ENCODE results near the gene ZFC3H1.

ZFC3H1 gene

DNA sequence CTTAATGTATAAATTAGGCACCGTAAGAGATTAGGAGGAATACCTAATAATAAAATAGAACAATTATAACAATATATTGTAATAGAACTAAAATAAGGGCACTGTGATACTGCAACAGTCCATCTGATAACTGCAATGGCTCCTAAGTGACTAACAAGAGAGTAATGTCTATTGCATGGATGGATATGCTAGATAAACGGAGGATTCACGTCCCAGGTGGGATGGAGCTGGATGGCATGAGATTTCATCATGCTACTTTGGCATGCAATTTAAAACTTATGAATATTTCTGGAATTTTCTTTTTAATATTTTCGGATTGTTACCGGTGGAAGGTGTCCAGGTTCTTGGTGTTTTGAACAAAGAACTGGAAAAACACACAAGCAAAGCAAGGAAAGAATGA is 20.0 kb upstream of the ZFC3H1 start:
- DNase-seq, result no peak

GRCh38 chr12:71682466-71682865 is 18.8 kb upstream of the ZFC3H1 start:
- no peak for DNase-seq

DNA sequence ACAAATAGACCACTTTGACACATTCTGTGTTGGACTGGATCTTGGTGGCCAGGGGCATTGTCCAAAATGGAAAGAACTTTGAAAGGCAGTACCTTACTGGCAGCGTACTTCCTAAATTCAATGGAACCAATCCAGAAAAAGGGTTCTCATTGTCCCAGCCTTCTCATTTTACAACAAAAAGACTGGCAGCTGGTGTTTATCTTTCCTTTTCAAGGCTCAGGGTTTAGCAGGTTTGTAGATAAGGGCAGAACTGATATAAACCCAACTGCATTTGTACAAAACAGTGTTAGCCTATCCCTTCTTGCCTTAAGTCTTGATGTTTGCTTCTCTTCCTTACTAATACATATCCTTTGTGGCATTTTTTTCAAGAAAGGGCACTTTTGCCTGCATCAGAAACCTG is 8.2 kb upstream of the ZFC3H1 start:
- DNase-seq, result no peak

DNA sequence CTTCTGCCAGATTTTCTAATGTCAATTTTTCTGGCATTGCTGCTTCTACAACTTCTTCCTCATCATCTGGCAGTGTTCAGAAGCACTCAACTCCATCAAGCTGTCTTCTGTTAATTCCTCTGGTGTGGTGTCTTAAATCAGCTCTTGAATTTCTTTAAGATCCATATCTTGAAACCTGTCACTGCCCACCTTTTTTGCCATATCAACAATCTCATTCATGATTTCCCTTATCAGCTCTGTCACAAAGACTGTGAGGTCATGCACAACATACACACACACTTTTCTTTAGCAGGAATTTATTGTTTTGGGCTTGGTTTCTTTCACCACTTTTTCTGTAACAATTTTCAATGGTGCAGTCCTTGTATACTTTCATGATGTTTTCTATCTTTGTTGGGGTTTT is 7.7 kb upstream of the ZFC3H1 start:
- DNase-seq, result no peak

GRCh38 chr12:71666259-71666658 is 2.6 kb upstream of the ZFC3H1 start:
- no peak for DNase-seq

DNA sequence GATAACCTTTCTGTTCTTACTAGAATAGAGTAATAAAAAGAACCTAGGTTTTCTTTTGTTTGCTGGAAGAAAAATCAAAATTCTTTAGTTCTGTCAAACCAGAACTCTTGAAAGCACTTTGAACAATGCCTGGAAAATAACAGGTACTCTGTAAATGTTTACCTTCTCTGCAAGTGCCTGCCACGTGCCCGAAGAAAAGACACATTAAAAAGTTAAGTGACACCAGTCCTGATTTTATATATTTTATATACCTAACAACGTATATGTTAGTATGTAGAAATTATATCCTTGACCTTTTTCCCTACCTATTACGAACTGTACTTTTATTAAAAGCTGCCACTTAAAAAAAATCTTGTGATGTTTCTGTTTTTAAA is 1.4 kb upstream of the ZFC3H1 start:
- no peak for DNase-seq

- DNase-seq, result no peak
Observed at GRCh38 chr12:71664411-71665089, 902 bp upstream of the ZFC3H1 start.

DNA sequence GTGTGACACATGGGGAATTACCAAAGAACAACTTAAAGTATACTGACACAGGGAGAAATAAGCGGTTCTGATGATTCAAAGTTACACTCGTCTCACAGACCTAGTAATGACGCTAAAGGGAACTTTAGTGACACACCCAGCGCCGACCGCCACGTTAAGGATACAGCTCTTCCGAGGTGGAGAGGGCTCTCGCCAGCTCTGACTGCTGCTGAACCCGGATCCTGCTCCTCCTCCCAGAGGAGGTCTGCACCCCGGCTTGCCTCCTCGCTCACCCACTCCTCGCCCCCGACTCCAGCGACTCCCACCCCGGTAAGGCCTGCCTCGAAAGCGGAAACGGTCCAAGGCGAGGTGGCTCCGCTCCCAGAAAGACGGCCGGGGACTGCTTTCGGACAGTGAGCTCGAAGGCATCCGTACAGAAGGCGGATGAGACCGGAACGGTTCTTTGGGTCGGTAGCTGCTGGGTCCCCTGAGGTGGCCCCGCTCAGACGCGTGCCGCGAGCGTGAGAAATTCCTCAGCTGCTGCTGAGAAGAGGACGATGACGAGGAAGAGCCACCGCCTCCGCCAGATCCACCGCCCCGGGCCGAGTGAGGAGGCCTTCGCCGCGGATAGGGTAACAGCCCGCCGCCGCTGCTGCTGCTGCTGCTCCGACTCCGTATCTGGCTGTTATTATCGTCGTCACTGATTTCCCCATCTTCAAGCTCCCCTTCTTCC is 643 bp downstream of the ZFC3H1 start:
- peak; percentile 57 for DNase-seq

GRCh38 chr12:71661977-71662530 is 1.6 kb downstream of the ZFC3H1 start:
- peak; percentile 42 for DNase-seq

- no peak for DNase-seq
Observed at GRCh38 chr12:71656740-71657139, 6.9 kb downstream of the ZFC3H1 start.

- no peak for DNase-seq
Observed at GRCh38 chr12:71655907-71656306, 7.7 kb downstream of the ZFC3H1 start.

GRCh38 chr12:71655495-71655894 is 8.2 kb downstream of the ZFC3H1 start:
- no peak for DNase-seq

- no peak for DNase-seq
Observed at GRCh38 chr12:71654200-71654599, 9.4 kb downstream of the ZFC3H1 start.

- DNase-seq, result no peak
Observed at GRCh38 chr12:71653137-71653536, 10.5 kb downstream of the ZFC3H1 start.

DNA sequence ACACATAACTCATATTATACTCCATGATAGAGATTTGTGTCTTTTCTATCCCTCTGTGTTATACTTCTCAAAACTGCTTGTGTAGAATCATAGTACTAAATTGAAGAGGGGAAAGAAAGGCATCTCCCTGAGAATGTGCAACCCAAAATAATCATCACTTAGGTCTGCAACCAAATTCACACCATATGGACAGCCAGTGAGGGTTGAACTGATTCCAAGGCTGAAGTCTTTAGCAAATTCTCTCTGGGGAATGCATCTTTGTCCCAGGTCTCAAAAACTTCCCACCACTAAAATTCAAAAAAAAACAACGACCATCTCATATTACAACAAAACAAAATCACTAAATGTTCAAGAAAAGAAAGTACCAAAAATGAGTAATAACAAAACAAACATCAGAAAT is 11.0 kb downstream of the ZFC3H1 start:
- DNase-seq, result peak; percentile 16

- DNase-seq, result no peak
Observed at GRCh38 chr12:71649401-71649800, 14.2 kb downstream of the ZFC3H1 start.

- no peak for DNase-seq
Observed at GRCh38 chr12:71648537-71648936, 15.1 kb downstream of the ZFC3H1 start.

DNA sequence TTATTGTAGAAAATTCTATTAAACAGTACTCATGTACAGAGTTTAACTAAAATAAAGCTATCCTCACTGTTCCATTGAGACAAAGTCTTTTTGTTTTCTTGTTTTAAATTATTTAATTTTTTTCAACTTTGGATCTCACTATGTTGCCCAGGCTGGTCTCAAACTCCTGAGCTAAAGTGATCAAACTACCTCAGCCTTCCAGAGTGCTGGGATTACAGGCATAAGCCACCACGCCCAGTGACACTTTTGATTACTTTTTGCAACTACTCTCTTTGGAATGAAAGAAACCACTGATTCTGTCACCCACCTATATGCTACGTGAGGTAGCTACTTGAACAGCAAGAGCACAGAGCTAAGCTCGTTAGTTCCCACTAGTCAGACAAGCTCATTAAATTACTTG is 17.1 kb downstream of the ZFC3H1 start:
- no peak for DNase-seq

GRCh38 chr12:71645268-71645667 is 18.4 kb downstream of the ZFC3H1 start:
- no peak for DNase-seq

GRCh38 chr12:71642264-71642663 is 21.4 kb downstream of the ZFC3H1 start:
- DNase-seq, result no peak

- no peak for DNase-seq
Observed at GRCh38 chr12:71641390-71641789, 22.3 kb downstream of the ZFC3H1 start.

DNA sequence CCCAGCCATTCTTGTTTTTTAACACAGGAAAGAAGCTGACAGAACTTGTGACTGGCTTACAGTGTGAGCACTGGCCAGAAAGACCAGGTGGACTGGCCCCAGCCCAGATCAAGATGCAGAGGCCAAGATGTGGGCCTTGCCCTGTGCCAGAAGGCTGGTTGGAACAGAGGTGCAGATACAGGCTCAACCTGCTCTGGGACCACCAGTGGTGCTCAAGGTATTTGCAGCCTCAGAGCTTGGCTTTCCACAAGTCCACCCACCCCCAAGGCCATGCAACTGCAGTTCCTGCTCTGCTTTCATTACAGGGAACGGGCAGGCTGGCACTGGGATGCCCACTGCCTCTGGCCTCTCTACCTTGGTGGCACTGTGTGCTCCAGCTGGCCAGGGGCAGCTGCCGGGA is 23.3 kb downstream of the ZFC3H1 start:
- no peak for DNase-seq

DNA sequence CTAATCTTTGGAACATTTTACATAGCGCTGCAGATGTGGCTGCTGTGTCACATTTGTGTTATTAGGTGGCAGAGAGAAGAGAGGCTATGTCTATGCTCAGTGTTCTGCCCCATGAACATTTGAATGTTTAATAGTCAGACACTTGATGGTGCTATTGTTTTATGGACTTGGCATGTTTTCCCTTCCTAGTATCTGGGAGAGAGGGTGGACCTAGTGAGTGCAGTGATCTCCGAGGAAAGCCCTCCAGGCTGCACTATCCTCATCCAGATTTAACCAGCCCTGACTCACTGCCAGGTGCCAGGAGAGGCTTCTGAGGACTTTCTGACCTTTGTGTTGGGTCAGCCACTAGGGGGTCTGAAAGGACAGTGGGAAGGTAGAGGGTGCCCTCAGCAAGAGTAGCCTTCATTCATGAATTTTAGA is 24.3 kb downstream of the ZFC3H1 start:
- no peak for DNase-seq

DNA sequence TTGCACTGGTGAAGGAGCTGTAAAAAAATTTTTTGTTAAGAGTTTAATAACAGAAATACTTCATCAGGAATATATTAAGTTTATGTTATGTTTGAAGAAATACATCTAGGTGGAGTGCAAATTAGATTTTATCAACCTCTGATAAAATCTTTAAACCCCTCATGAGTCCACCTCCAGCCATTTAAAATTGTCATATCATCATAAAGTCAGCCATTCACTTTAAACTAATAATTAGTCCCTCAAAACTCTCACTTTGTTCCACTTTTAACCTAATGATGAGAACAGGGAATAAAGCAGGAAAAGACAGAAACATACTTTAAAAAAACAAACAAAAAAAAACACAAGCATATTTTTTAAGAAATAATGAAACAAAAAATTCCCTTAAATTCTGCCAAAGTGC is 25.1 kb downstream of the ZFC3H1 start:
- DNase-seq, result no peak
